Activated T-helper 9 cell treated with anti-CD3 and anti-CD28 coated beads, Interleukin-2, amount 50 U/mL, for 16 hours (primary cell): ENCODE results near the gene SLC41A3.
"Not testable (repeated sequence)": the region's sequence is repeated elsewhere in the genome, so short reads cannot be mapped to it uniquely, and the experiment has no call there.

ENCODE experiments used
- DNase-seq: peaks from one replicate; pipeline ENCODE4 v3.0.0-alpha.2; 2020; ENCODE audit warnings: low read depth

The SLC41A3 gene

GRCh38 chr3:126106336-126107202, 22.6 kb upstream of the SLC41A3 start:
- no peak for DNase-seq

- no peak for DNase-seq
Measured at GRCh38 chr3:126105691-126106187, 21.8 kb upstream of the SLC41A3 start.

DNA sequence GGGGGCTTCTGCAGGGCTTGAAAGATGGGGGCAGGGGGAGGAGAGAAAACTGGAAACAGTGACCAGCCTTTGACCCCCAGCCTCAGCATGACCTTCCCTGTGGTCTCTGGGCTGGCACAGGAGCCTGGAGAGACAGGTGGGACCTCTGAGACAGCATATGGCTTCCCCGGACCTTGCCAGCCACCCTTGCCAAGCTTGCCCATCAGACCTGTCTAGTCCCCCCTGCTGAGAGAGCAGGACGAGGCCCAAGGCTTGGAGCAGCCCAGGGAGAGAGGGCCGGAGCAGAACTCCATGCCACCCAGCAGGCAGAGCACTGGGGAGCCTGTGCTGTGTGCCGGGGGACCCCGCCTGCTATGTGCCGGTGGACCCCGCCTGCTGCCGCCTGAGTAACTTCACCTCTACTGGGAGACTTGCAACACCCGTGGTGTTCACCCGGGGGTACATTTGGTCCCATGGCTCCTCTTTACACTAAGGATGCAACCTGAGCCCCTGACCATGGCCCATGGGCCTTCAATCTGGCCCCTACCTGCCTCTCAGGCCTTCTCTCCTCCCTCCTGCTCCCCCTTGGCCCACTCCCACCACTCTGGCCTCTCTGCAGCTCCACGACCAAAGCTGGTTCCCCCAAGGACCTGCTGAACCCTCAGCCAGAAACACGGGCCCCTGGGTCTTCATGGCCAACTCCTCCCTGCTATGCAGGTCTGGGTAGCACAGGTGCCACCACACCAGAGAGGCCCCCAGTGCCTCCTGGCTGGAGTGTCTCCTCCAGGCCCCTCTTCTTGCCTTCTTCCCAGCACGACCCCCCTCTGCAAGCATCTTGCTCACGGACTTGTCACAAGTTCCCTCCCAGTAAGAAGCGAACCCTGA, 21.1 kb upstream of the SLC41A3 start:
- DNase-seq: no peak

- no peak for DNase-seq
Measured at GRCh38 chr3:126104028-126104635, 20.2 kb upstream of the SLC41A3 start.

DNA sequence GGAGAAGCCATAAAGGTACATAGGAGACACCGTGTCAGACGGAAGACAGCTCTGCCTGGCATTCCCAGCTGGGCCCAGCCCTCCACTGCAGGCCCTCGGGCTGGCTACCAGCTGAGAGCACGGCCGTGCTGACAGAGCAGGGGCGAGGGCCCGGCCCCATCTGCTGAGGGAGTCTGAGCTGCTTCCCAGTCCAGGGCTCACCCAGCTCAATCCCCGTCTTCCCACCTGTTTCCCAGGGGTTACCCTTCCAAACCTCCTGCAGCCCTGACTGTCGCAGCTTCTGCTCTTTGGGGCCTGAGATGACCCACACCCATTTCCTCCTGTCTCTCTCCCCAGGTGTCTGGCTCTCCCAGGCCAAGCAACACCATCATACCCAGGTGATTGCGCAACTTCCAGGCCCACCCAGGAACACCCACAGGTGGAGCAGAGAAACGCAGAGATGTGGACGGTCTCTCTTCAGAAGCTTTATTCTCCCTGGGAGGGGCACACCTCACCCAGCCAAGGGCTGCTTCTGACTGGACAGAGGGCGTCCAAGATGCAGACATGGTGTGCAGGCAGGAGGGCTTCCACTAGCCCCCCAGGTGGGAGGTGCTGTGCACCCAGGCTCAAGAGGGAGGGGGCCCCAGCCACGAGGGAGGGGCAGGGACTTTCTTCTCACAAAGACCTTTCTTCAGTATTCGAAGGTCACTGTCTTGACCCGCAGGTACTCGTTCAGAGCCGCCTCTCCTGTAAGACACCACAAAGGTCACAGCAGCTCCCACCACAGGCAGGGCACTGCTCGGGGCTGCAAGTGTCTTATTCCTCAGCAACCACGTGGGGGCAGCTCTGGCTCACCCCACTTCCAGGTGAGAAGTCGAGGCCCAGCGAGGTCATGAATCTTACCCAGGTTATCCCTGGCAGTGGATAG, 19.4 kb upstream of the SLC41A3 start:
- DNase-seq: no peak

GRCh38 chr3:126102530-126102951, 18.6 kb upstream of the SLC41A3 start:
- no peak for DNase-seq

GRCh38 chr3:126102011-126102410, 18.1 kb upstream of the SLC41A3 start:
- DNase-seq: no peak

DNA sequence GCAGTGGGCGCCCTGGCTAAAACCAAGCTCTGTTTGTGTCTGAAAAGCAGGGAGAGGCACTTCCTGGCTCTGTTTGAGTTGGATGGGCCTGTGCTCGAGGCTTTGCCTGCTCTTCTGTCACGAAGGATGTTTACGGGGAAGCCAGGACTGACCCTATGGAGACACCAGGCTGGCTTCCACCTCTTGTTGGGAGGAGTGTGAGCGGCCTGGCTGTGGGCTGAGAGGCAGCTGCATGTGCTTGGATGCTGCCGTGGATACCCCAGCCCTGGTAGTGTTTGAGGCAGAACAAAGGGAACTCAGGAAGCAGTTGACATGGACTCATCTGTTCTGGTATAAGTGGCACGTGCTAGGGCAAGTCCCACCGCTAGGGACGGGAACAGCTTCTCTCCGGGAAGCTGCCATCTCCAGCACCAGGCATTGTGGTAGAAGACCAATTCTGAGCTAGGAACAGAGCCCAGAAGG, 17.6 kb upstream of the SLC41A3 start:
- no peak for DNase-seq

GRCh38 chr3:126100634-126101301, 16.8 kb upstream of the SLC41A3 start:
- DNase-seq: no peak

GRCh38 chr3:126100269-126100633, 16.3 kb upstream of the SLC41A3 start:
- DNase-seq: no peak

DNA sequence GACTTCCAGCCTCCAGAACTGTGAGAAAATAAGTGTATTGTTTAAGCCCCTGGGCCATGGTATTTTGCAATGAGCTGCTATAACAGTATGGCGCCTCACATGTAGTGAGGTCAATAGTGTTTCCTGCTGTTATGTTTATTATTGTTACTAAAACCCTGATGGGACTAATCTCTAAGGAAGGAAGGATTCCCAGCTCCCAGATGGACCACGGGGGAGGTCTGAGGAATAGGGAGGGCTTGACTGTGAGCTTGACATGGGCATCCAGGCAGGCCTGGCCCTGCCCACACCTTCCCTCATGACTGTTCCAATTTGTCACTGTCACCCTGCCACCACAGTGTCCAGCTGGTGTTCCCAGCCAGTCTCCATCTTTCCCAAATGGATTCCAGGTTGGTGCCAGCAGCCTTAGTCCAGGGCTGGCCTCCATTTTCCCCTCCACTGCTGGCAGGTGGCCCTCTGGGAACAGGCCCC, 14.5 kb upstream of the SLC41A3 start:
- DNase-seq: no peak

DNA sequence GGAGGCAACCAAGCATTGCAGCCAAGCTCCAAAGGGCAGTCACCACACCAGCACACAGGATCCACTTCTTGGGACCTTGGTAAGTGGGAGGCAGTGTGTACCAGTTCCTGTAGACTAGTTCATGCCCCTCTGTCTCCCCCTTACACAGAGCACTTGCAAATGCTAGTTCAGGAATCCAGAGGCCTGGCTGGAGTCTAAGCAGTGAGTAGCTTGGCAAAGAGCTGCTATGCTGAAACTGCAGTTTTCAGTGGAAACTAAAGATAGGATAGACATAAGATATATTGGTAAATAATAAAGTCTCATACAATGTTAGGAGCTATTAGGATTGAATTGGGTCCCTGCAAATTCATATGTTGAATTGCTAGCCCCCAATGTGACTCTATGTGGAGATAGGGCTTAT, 13.9 kb upstream of the SLC41A3 start:
- DNase-seq: no peak

DNA sequence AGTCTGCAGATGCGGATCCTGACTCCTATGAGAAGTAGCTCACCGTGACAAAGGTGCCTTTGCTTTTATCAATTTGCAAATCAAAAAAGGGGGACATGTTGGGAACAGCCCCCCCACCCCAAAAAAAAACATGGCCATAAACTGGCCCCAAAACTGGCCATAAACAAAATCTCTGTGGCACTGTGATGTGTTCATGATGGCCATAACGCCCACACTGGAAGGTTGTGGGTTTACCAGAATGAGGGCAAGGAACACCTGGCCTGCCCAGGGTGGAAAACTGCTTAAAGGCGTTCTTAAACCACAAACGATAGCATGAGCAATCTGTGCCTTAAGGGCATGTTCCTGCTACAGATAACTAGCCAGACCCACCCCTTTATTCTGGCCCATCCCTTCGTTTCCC, 12.3 kb upstream of the SLC41A3 start:
- not testable (repeated sequence) for DNase-seq

GRCh38 chr3:126092128-126092527, 8.2 kb upstream of the SLC41A3 start:
- not testable (repeated sequence) for DNase-seq

GRCh38 chr3:126087552-126088175, 3.7 kb upstream of the SLC41A3 start:
- no peak for DNase-seq

DNA sequence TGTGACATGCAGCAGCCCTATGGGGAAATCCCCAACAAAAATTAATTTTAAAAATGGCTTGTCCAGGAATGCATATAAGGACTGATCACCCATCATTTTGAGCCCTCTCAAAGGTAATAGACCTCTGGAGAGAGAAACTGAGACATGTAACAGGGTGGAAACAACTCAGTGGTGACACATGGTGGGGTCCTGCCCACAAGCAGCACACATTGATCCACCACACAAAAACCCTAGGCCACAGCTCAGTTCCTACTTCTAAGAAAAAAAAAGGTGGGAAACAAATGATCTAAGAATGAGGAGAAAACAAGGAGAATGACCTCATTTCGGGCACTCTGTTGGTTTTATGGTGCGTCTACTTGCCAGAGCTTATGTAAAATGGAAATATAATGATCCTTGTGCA, 1.9 kb upstream of the SLC41A3 start:
- no peak for DNase-seq

DNA sequence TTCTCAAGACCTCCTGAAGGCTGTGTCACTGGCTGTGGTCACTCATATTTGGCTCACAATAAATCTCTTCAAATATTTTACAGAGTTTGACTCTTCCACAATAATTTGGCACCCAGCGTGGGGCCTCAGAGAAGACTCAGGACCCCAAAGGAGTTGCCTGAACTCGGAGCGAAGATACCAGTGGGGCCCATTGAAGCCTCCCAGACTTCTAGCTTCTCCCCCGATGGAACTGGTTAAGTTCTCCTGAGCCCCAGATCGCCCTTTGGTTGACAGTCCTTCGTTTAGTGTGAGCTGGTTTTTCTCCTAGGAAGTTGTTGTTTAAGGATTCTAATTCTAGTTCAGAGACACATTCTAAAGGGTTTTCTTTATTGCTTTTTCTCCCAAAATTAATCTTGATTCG, 1.4 kb upstream of the SLC41A3 start:
- no peak for DNase-seq

DNA sequence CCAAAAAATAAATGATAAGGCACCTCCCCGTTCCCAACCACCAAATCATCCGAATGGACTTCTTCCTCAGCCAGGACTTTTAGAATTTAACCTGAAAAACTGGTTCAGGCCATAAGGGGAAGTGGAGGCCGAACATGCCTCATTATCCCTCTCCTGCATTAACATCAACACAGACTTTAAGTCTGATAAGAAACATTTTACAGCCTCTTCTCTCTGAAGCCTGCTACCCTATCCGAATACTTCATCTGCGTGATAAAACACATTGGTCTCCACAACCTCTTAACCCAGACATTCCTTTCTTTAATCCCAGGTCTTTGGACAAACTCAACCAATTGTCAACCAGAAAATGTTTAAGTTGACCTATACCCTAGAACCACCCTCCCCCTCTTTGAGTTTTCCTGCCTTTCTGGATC, 850 bp upstream of the SLC41A3 start:
- DNase-seq: no peak

- no peak for DNase-seq
Measured at GRCh38 chr3:126083511-126083912, 412 bp downstream of the SLC41A3 start.

DNA sequence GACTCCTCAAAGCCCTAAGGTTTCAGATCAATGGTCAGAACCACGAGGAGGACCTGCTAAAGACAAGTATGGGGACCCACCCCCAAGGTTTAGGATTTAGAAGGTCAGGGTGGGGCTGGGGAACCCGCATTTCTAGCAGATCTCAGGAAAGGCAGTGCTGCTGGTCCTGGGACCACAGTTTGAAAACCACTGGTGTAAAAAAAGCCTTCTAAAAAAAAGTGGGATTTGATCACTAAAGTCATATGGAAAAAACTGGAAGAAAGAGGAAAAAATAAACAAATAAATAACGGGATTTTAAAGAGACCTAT, 832 bp downstream of the SLC41A3 start:
- DNase-seq: no peak
